Activated CD4-positive, alpha-beta memory T cell treated with anti-CD3 and anti-CD28 coated beads for 36 hours (primary cell): ENCODE measurements around the gene MBD4. TPM values are rescaled to one million over a fixed set of nuclear protein-coding genes. Genes with fewer than 3 reads are reported as not detected.
"Not testable (repeated sequence)": the region's sequence is repeated elsewhere in the genome, so short reads cannot be mapped to it uniquely, and the experiment has no call there.

Experiments used
- CTCF ChIA-PET: fragments of 350-600 bp; sonication (Branson Sonifier 250); formaldehyde crosslinking; loops from one replicate; lab custom pipeline; 2021; ENCODE audit warnings: antibody characterized with exemption, inconsistent platforms; lab: Charles Lee
- POLR2A ChIA-PET: fragments of 350-600 bp; sonication (Branson Sonifier 250); formaldehyde crosslinking; loops from one replicate; lab custom pipeline; 2021; ENCODE audit warnings: antibody characterized with exemption; lab: Charles Lee
- DNase-seq: peaks from one replicate; pipeline ENCODE4 v3.0.0-alpha.2; 2020
- H3K27ac Mint-ChIP-seq: one replicate; pipeline ENCODE4 v1.8.0; 2021; ENCODE audit warnings: mixed read lengths
- H3K27me3 Mint-ChIP-seq: one replicate; pipeline ENCODE4 v1.8.0; 2021; ENCODE audit warnings: mixed read lengths
- H3K36me3 Mint-ChIP-seq: one replicate; pipeline ENCODE4 v1.8.0; 2021; ENCODE audit warnings: mixed read lengths
- H3K4me1 Mint-ChIP-seq: one replicate; pipeline ENCODE4 v1.8.0; 2021; ENCODE audit warnings: low read depth, mixed read lengths
- H3K4me3 Mint-ChIP-seq: one replicate; pipeline ENCODE4 v1.8.0; 2021; ENCODE audit warnings: mild to moderate bottlenecking, mixed read lengths
- H3K9me3 Mint-ChIP-seq: one replicate; pipeline ENCODE4 v1.8.0; 2021; ENCODE audit warnings: mixed read lengths
- intact Hi-C: fragments of 100-400 bp; cut with micrococcal nuclease; formaldehyde crosslinking; loops from one replicate; pipeline ENCODE4 v1.15.1; 2023
- total RNA-seq, 2 experiments: library from RNA; stranded (reverse); gene quantifications; one replicate each; pipeline ENCODE4 v1.2.3, GENCODE V29; 2021

The MBD4 gene
- total RNA-seq: 10 to 100 TPM; 50.5 to 53.7 TPM

- Mint-ChIP-seq H3K36me3 (peaks cover 25% of the 10 kb centered on the region), H3K27ac (peak within 1 kb of the TSS; percentile 89), H3K4me1 (peaks cover 71% of the 10 kb centered on the region), H3K4me3 (peak within 1 kb of the TSS; percentile 87), H3K9me3 (no peaks in the 10 kb centered on the region), H3K27me3 (no peaks in the 10 kb centered on the region)
- ChIA-PET CTCF (interaction anchor here (0.9 to 1.9 kb wide), 5 partner anchors 12 to 124 kb away, joined by 3 to 9 read pairs (median 4); a partner anchor contains a TSS), POLR2A (interaction anchor here (0.6 to 4.1 kb wide), 11 partner anchors 11 to 268 kb away, joined by 3 to 30 read pairs (median 4); partner anchors contain the start of genes CNBP, COPG1 and EFCAB12)
- DNase-seq: peak; percentile 99
- intact Hi-C loops: loop anchor here (1.0 to 5.0 kb wide), 10 partner anchors 12 to 672 kb away; partner anchors contain the start of genes CNBP, EFCAB12, HMCES and PLXND1
Observed at GRCh38 chr3:129439817-129440617, at the start of gene MBD4, which contains the start of gene IFT122. MBD4 (minus strand) TSS chr3:129439948; CDS start chr3:129439833, 115 bp downstream. IFT122 (plus strand) TSS chr3:129440224; CDS start chr3:129440331, 107 bp downstream.

- not testable (repeated sequence) for H3K4me1 Mint-ChIP-seq, H3K36me3 Mint-ChIP-seq
Observed at GRCh38 chr3:129489258-129489657, 49.5 kb upstream of the MBD4 start.

GRCh38 chr3:129487868-129488335 lies 48.2 kb upstream of the MBD4 start:
- H3K4me1 Mint-ChIP-seq, DNase-seq, H3K36me3 Mint-ChIP-seq, H3K9me3 Mint-ChIP-seq, intact Hi-C loops, H3K27ac Mint-ChIP-seq, H3K27me3 Mint-ChIP-seq, CTCF ChIA-PET, POLR2A ChIA-PET, H3K4me3 Mint-ChIP-seq: not testable (repeated sequence)

More at GRCh38 chr3:129489258-129489657, 49.5 kb upstream of the MBD4 start:
- DNase-seq, H3K9me3 Mint-ChIP-seq, H3K27me3 Mint-ChIP-seq, intact Hi-C loops, POLR2A ChIA-PET, H3K4me3 Mint-ChIP-seq, H3K27ac Mint-ChIP-seq: not testable (repeated sequence)
- CTCF ChIA-PET: interaction anchor here (0.6 to 2.1 kb wide), 7 partner anchors 22 to 405 kb away, joined by 3 to 9 read pairs (median 4); no protein-coding TSS in a partner anchor

- Mint-ChIP-seq H3K9me3 (no peaks in the 10 kb centered on the region), H3K27me3 (no peaks in the 10 kb centered on the region), H3K27ac (no peak overlapping the region), H3K4me1 (peaks cover 1% of the 10 kb centered on the region), H3K4me3 (no peak overlapping the region), H3K36me3 (peaks cover 4% of the 10 kb centered on the region)
- no peak for DNase-seq
- ChIA-PET CTCF (interaction anchor here (0.9 to 1.3 kb wide), 2 partner anchors 23 to 74 kb away, joined by 3 read pairs; no protein-coding TSS in a partner anchor), POLR2A (no interaction called here)
- intact Hi-C loops: no loop called here
Observed at GRCh38 chr3:129487183-129487867, 47.6 kb upstream of the MBD4 start.

- ChIA-PET CTCF (interaction anchor here (0.9 to 1.3 kb wide), 3 partner anchors 22 to 344 kb away, joined by 3 read pairs; no protein-coding TSS in a partner anchor), POLR2A (no interaction called here)
- no peak for DNase-seq
Observed at GRCh38 chr3:129486664-129487035, 46.9 kb upstream of the MBD4 start.

GRCh38 chr3:129485721-129486663 lies 46.2 kb upstream of the MBD4 start:
- DNase-seq: no peak
- CTCF ChIA-PET: interaction anchor here (0.6 to 1.3 kb wide), 4 partner anchors 22 to 345 kb away, joined by 3 read pairs; no protein-coding TSS in a partner anchor
- no peaks in the 10 kb centered on the region for H3K27me3 Mint-ChIP-seq
- intact Hi-C loops: loop anchor here (1.0 kb wide), 1 partner anchor 342 kb away; no protein-coding TSS in a partner anchor
- H3K36me3 Mint-ChIP-seq: peaks cover 4% of the 10 kb centered on the region
- H3K9me3 Mint-ChIP-seq: no peaks in the 10 kb centered on the region
- H3K4me3 Mint-ChIP-seq: no peak overlapping the region
- POLR2A ChIA-PET: no interaction called here
- peaks cover 13% of the 10 kb centered on the region for H3K4me1 Mint-ChIP-seq
- H3K27ac Mint-ChIP-seq: no peak overlapping the region

More at GRCh38 chr3:129486664-129487035, 46.9 kb upstream of the MBD4 start:
- no peak overlapping the region for H3K27ac Mint-ChIP-seq
- no peaks in the 10 kb centered on the region for H3K9me3 Mint-ChIP-seq
- H3K4me3 Mint-ChIP-seq: no peak overlapping the region
- H3K27me3 Mint-ChIP-seq: no peaks in the 10 kb centered on the region
- H3K36me3 Mint-ChIP-seq: peaks cover 4% of the 10 kb centered on the region
- H3K4me1 Mint-ChIP-seq: peaks cover 8% of the 10 kb centered on the region
- intact Hi-C loops: loop anchor here (1.0 kb wide), 1 partner anchor 342 kb away; no protein-coding TSS in a partner anchor

- H3K4me3 Mint-ChIP-seq, DNase-seq, intact Hi-C loops, CTCF ChIA-PET, H3K9me3 Mint-ChIP-seq, POLR2A ChIA-PET, H3K36me3 Mint-ChIP-seq, H3K27me3 Mint-ChIP-seq, H3K27ac Mint-ChIP-seq: not testable (repeated sequence)
- peaks cover 13% of the 10 kb centered on the region for H3K4me1 Mint-ChIP-seq
Observed at GRCh38 chr3:129485146-129485545, 45.4 kb upstream of the MBD4 start.

- Mint-ChIP-seq H3K27me3 (no peaks in the 10 kb centered on the region), H3K36me3 (peaks cover 4% of the 10 kb centered on the region), H3K4me3 (no peak overlapping the region), H3K27ac (no peak overlapping the region), H3K9me3 (no peaks in the 10 kb centered on the region), H3K4me1 (peaks cover 13% of the 10 kb centered on the region)
- ChIA-PET POLR2A (no interaction called here), CTCF (no interaction called here)
- intact Hi-C loops: loop anchor here (2.0 kb wide), 1 partner anchor 43 kb away; the partner anchor contains the start of gene IFT122
- DNase-seq: no peak
Observed at GRCh38 chr3:129483870-129484269, 44.1 kb upstream of the MBD4 start.

- DNase-seq: no peak
- intact Hi-C loops: loop anchor here (2.0 kb wide), 1 partner anchor 42 kb away; the partner anchor contains the start of gene IFT122
- H3K27me3 Mint-ChIP-seq: no peaks in the 10 kb centered on the region
- H3K4me3 Mint-ChIP-seq: no peak overlapping the region
- no peaks in the 10 kb centered on the region for H3K9me3 Mint-ChIP-seq
- ChIA-PET CTCF (no interaction called here), POLR2A (no interaction called here)
- H3K4me1 Mint-ChIP-seq: peaks cover 13% of the 10 kb centered on the region
- peaks cover 4% of the 10 kb centered on the region for H3K36me3 Mint-ChIP-seq
- H3K27ac Mint-ChIP-seq: no peak overlapping the region
Observed at GRCh38 chr3:129482721-129483120, 43.0 kb upstream of the MBD4 start.

GRCh38 chr3:129481766-129482332 lies 42.1 kb upstream of the MBD4 start:
- Mint-ChIP-seq H3K4me1 (peaks cover 13% of the 10 kb centered on the region), H3K36me3 (peaks cover 5% of the 10 kb centered on the region), H3K27ac (peak overlapping the region; percentile 72), H3K9me3 (no peaks in the 10 kb centered on the region), H3K27me3 (no peaks in the 10 kb centered on the region), H3K4me3 (no peak overlapping the region)
- intact Hi-C loops: loop anchor here (2.0 kb wide), 1 partner anchor 41 kb away; the partner anchor contains the start of gene IFT122
- CTCF ChIA-PET: interaction anchor here (0.7 to 0.8 kb wide), 2 partner anchors 104 to 479 kb away, joined by 3 read pairs; no protein-coding TSS in a partner anchor
- POLR2A ChIA-PET: no interaction called here
- DNase-seq: peak; percentile 72
